Measurements from ENCODE around the gene SYMPK.

SYMPK gene

DNA sequence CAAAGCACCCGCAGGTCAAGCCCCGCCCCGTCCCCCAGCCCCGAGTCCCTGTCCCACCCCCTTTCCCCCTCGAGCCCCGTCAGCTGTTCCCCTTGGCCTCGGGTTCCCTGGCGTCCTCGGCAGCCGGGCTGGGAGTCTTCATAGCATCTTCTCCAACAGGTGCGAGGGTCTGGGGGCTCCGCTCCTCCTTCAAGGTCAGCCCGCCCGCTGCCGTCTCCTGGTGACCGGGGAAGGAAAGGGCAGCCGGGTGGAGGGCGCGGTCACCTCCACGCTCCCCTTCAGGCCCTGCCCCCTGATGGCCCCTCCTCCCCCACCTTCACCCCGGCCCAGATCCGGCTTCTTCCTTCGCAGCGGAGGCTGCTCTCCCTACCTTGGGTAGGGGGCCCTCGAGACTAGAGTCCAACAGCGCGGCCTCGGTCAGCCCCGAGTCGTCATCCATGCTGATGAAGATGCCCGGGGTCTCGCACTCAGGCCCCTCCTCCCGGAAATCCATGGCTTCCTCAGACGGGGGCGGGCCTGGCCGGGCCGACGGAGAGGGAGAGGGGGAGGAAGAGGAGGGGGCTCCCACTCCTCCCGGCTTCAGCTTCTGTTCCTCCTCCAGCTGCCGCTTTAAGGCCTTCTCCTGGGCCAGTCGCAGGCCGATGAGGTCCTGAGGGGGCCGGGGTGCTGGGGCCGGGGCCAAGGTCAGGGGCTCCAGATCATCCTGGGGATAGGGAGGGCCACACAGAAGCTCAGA, 47.3 kb downstream of the SYMPK start:
- no peak for ATAC-seq
- TF ChIP-seq OSR1 (CRISPR knock-in tag; IDR thresholded peaks at IDR 0.05): no peak
- TF ChIP-seq ARNTL (CRISPR knock-in tag; IDR thresholded peaks at IDR 0.05; ENCODE audit: borderline replicate concordance, low read depth): no peak
- TF ChIP-seq ZFP3 (CRISPR knock-in tag; IDR thresholded peaks at IDR 0.05): no peak
- TF ChIP-seq PATZ1 (CRISPR knock-in tag; IDR thresholded peaks at IDR 0.05; ENCODE audit: borderline replicate concordance): no peak
- TF ChIP-seq GLIS3 (CRISPR knock-in tag; IDR thresholded peaks at IDR 0.05): no peak
- TF ChIP-seq ISL1 (CRISPR knock-in tag; IDR thresholded peaks at IDR 0.05): no peak
- no peak for TF ChIP-seq CSDC2 (CRISPR knock-in tag; IDR thresholded peaks at IDR 0.05)
- no peak for TF ChIP-seq RARB (CRISPR knock-in tag; IDR thresholded peaks at IDR 0.05)
- no peak for TF ChIP-seq POU6F1 (CRISPR knock-in tag; IDR thresholded peaks at IDR 0.05; ENCODE audit: borderline replicate concordance, low read depth)

GRCh38 chr19:45814851-45815480, 48.0 kb downstream of the SYMPK start, which contains the start of gene RSPH6A:
Gene RSPH6A (minus strand): TSS chr19:45815308. CDS start chr19:45815176, 132 bp downstream.
- no peak for TF ChIP-seq BACH2 (CRISPR knock-in tag; IDR thresholded peaks at IDR 0.05; ENCODE audit: borderline replicate concordance)
- no peak for TF ChIP-seq ARNTL (CRISPR knock-in tag; IDR thresholded peaks at IDR 0.05; ENCODE audit: borderline replicate concordance, low read depth)
- TF ChIP-seq GLIS3 (CRISPR knock-in tag; IDR thresholded peaks at IDR 0.05): no peak
- no peak for TF ChIP-seq CSRNP3 (CRISPR knock-in tag; IDR thresholded peaks at IDR 0.05)
- no peak for TF ChIP-seq RARB (CRISPR knock-in tag; IDR thresholded peaks at IDR 0.05)
- no peak for TF ChIP-seq ZNF565 (CRISPR knock-in tag; conservative IDR thresholded peaks at IDR 0.05; ENCODE audit: low read depth)
- TF ChIP-seq ESRRG (CRISPR knock-in tag; IDR thresholded peaks at IDR 0.05): no peak
- TF ChIP-seq POU6F1 (CRISPR knock-in tag; IDR thresholded peaks at IDR 0.05; ENCODE audit: borderline replicate concordance, low read depth): no peak
- TF ChIP-seq PPARA (CRISPR knock-in tag; IDR thresholded peaks at IDR 0.05; ENCODE audit: borderline replicate concordance): no peak
- no peak for TF ChIP-seq ZFP30 (CRISPR knock-in tag; IDR thresholded peaks at IDR 0.05)
- TF ChIP-seq TOX (CRISPR knock-in tag; IDR thresholded peaks at IDR 0.05; ENCODE audit: borderline replicate concordance): no peak
- no peak for TF ChIP-seq ZFP3 (CRISPR knock-in tag; IDR thresholded peaks at IDR 0.05)
- no peak for TF ChIP-seq ZC3H10 (CRISPR knock-in tag; IDR thresholded peaks at IDR 0.05)
- no peak for TF ChIP-seq PATZ1 (CRISPR knock-in tag; IDR thresholded peaks at IDR 0.05; ENCODE audit: borderline replicate concordance)
- no peak for TF ChIP-seq ZNF70 (CRISPR knock-in tag; IDR thresholded peaks at IDR 0.05)
- TF ChIP-seq SNAI2 (CRISPR knock-in tag; IDR thresholded peaks at IDR 0.05): no peak
- no peak for TF ChIP-seq ISL1 (CRISPR knock-in tag; IDR thresholded peaks at IDR 0.05)
- TF ChIP-seq TCF4 (CRISPR knock-in tag; IDR thresholded peaks at IDR 0.05; ENCODE audit: borderline replicate concordance): no peak
- TF ChIP-seq TSHZ2 (CRISPR knock-in tag; IDR thresholded peaks at IDR 0.05): no peak
- no peak for ATAC-seq
